ENCODE data around the gene CLCN5.
"Not testable (repeated sequence)": the region's sequence is repeated elsewhere in the genome, so short reads cannot be mapped to it uniquely, and the experiment has no call there.

CLCN5 gene

DNA sequence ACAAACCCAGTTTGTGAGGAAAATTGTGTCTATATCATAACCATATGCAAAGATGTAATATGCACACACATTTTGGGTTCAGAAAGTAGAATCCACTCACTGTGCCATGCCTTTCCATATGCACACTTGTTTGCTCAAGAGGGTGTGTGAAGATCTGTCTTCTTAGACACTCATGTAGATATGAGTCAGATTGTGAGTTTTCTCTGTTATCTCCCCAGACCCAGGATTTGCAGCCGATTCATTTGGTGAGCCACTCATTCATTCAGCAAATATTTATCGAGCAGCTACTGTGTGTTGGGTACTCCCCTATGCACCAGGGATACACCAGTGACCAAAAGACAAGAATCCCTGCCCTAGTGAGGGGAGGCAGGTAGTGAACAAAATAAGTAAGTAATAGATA is 81.5 kb downstream of the CLCN5 start:
- H3K27me3 ChIP-seq (replicated peaks), result no peaks in the 10 kb centered on the region
- H3K27ac ChIP-seq, result no peak overlapping the region
- no peaks in the 10 kb centered on the region for H3K36me3 ChIP-seq (replicated peaks)
- in situ Hi-C loops (cut with HindIII; ENCODE audit: low pct_ligation_motif_present, low sequenced_read_pairs), result no loop called here
- no peak overlapping the region for H3K4me3 ChIP-seq (ENCODE audit: low read depth, low read length)
- no peak for TF ChIP-seq CTCF (IDR thresholded peaks at IDR 0.05; ENCODE audit: low read depth, low read length, missing control alignments)
- no peak for DNase-seq

- H3K27ac ChIP-seq; H3K36me3 ChIP-seq (replicated peaks); in situ Hi-C loops (cut with HindIII; ENCODE audit: low pct_ligation_motif_present, low sequenced_read_pairs); H3K27me3 ChIP-seq (replicated peaks); DNase-seq; H3K4me3 ChIP-seq (ENCODE audit: low read depth, low read length): not testable (repeated sequence)
Measured at GRCh38 chrX:50025591-50025990, 103.2 kb downstream of the CLCN5 start.

DNA sequence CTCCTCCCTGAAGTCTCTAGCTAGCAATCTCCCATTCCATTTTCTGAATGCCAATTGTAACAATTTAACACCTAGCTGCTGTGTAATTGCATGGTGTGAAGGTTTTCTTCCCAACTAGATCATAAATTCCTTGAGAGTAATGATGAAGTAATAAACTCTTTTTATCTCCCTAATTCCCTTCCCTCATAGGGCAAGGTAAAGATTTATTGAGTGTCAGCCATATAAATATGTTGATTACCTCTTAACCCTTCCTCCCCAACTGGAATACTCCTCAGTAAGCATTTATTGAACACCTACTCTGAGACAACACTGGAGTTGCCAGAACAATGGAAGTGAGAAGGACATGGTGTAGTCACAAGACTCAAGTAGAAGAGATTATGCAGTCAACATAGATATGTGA is 112.7 kb downstream of the CLCN5 start:
- Histone ChIP-seq H3K36me3 (replicated peaks) (no peaks in the 10 kb centered on the region), H3K4me3 (ENCODE audit: low read depth, low read length) (no peak overlapping the region), H3K27ac (no peak overlapping the region), H3K27me3 (replicated peaks) (no peaks in the 10 kb centered on the region)
- DNase-seq, result no peak
- in situ Hi-C loops (cut with HindIII; ENCODE audit: low pct_ligation_motif_present, low sequenced_read_pairs), result no loop called here
- TF ChIP-seq CTCF (IDR thresholded peaks at IDR 0.05; ENCODE audit: low read depth, low read length, missing control alignments), result no peak

DNA sequence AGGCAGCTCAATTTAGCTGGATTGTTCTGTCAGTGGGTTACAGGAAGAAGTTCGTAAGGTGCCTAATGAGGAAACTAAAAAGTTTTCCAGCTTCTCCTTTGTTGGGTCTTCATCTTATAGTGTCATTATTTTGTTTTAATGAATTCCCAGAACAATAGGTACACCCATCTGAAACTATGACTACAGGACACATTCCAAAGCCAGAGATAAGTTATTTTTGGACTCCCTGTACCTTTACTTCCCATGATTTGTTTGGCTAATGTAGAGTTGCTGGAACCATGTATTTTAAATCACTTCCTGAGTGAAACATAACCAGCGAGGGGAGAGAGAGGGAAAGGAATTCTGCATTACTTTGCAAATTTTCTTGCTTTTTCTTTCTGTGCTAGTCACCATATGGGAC is 114.0 kb downstream of the CLCN5 start:
- in situ Hi-C loops (cut with HindIII; ENCODE audit: low pct_ligation_motif_present, low sequenced_read_pairs), result no loop called here
- Histone ChIP-seq H3K27ac (no peak overlapping the region), H3K4me3 (ENCODE audit: low read depth, low read length) (no peak overlapping the region), H3K27me3 (replicated peaks) (no peaks in the 10 kb centered on the region), H3K36me3 (replicated peaks) (no peaks in the 10 kb centered on the region)
- TF ChIP-seq CTCF (IDR thresholded peaks at IDR 0.05; ENCODE audit: low read depth, low read length, missing control alignments), result no peak
- DNase-seq, result no peak

GRCh38 chrX:50045823-50046222 is 123.4 kb downstream of the CLCN5 start:
- no peaks in the 10 kb centered on the region for H3K36me3 ChIP-seq (replicated peaks)
- H3K27ac ChIP-seq, result no peak overlapping the region
- TF ChIP-seq CTCF (IDR thresholded peaks at IDR 0.05; ENCODE audit: low read depth, low read length, missing control alignments), result no peak
- DNase-seq, result no peak
- in situ Hi-C loops (cut with HindIII; ENCODE audit: low pct_ligation_motif_present, low sequenced_read_pairs), result no loop called here
- no peaks in the 10 kb centered on the region for H3K27me3 ChIP-seq (replicated peaks)
- H3K4me3 ChIP-seq (ENCODE audit: low read depth, low read length), result no peak overlapping the region

DNA sequence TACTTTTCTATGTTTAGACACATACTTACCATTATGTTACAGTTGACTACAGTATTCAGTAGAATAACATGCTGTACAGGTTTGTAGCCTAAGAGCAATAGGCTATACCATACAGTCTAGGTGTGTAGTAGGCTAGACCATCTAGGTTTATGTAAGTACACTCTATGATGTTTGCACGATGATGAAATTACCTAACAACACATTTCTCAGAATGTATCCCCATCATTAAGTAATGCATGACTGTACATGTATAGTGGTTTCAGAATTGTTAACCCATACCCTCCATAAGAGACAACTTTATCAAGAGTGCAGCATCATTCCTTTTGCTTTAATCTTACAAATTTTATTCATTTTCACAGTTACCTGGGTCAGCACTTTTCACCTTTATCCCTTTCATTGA is 126.8 kb downstream of the CLCN5 start:
- in situ Hi-C loops (cut with HindIII; ENCODE audit: low pct_ligation_motif_present, low sequenced_read_pairs), result no loop called here
- Histone ChIP-seq H3K27me3 (replicated peaks) (no peaks in the 10 kb centered on the region), H3K36me3 (replicated peaks) (no peaks in the 10 kb centered on the region), H3K4me3 (ENCODE audit: low read depth, low read length) (no peak overlapping the region), H3K27ac (no peak overlapping the region)
- TF ChIP-seq CTCF (IDR thresholded peaks at IDR 0.05; ENCODE audit: low read depth, low read length, missing control alignments), result no peak
- DNase-seq, result no peak
